C4-2B (cell line): ENCODE data around the gene TMEM139.

ENCODE experiments used
- H3K27ac ChIP-seq: fragments of 450-650 bp; 2 replicates; pipeline ENCODE4 v1.5.1; 2017
- ZFX ChIP-seq: fragments of 450-650 bp; IDR thresholded peaks from 2 replicates; pipeline ENCODE4 v1.6.1; 2017
- TF ChIP-seq, protein P1 (sequence below): fragments of 450-650 bp; conservative IDR thresholded peaks from 2 replicates; pipeline ENCODE4 v1.5.1; 2017; ENCODE audit warnings: mild to moderate bottlenecking

Gene TMEM139

DNA sequence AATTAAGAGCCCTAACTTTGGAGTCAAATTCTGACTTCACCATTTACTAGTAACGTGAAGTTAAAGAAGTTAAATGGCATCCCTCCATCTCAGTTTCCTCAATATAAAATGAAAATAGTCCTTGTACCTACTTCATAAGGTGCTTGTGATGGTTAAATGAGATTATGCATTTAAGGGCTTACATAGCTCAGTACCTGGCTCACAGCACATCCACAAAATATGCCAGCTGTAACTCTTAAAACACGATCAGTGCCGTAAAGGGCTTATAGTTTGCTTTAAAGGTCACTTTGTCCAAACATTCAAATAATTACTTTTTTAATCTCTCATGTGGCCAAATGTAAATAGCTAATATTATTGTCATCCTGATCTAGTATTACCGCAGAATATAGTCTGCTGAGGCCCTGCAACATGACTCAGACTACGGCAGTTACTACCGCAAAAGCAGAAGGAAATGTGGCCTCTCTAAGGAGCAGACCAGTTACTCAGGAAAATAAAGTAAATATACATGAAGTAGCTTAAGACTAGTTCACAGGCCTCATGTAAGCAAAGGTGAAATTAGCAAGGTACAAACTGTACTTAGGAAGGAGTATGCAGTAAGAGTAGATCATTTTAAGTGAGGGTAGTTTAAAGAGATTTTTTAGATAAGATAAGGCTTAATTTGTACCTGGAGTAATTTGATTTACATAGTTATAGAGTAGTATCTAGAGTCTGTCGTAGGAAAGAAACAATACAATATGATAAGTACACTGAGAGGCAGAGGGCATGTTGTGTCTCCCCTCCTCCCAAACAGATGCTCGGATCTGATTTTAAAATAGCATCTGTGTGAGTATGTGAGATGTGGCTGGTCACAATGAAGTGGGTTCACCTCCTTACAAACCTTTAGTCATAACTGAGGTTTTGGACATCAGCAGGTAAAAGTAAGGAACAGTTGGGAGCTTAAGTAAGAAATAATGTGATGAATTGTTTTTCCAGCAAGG lies 16.5 kb downstream of the TMEM139 start:
- peak overlapping the region; percentile 61; the same call in 1 of the 2 replicates for H3K27ac ChIP-seq
- TF ChIP-seq, protein P1, sequence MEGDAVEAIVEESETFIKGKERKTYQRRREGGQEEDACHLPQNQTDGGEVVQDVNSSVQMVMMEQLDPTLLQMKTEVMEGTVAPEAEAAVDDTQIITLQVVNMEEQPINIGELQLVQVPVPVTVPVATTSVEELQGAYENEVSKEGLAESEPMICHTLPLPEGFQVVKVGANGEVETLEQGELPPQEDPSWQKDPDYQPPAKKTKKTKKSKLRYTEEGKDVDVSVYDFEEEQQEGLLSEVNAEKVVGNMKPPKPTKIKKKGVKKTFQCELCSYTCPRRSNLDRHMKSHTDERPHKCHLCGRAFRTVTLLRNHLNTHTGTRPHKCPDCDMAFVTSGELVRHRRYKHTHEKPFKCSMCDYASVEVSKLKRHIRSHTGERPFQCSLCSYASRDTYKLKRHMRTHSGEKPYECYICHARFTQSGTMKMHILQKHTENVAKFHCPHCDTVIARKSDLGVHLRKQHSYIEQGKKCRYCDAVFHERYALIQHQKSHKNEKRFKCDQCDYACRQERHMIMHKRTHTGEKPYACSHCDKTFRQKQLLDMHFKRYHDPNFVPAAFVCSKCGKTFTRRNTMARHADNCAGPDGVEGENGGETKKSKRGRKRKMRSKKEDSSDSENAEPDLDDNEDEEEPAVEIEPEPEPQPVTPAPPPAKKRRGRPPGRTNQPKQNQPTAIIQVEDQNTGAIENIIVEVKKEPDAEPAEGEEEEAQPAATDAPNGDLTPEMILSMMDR, result no peak
- no peak for TF ChIP-seq ZFX

DNA sequence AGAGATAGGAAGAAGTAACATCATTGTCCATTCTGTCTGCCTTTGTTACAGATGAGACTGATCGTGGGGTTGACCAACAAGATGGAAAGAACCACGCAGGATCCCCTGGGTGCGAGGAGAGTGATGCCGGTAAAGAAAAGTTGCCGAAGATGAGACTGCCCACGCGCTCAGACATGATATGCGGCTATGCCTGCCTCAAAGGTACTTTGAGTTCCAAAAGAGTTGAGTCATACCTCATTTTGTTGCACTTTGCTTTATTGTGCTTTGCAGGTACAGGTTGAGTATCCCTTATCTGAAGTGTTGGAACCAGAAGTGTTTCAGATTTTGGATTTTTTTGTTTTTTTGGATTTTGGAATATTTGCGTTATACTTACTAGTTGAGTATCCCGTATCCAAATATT lies 19.0 kb downstream of the TMEM139 start:
- no peak overlapping the region for H3K27ac ChIP-seq
- TF ChIP-seq, protein P1, result no peak
- no peak for TF ChIP-seq ZFX

GRCh38 chr7:143304938-143305337 lies 20.2 kb downstream of the TMEM139 start:
- no peak overlapping the region for H3K27ac ChIP-seq
- no peak for TF ChIP-seq ZFX
- TF ChIP-seq, protein P1, result no peak

- TF ChIP-seq, protein P1, result peak; percentile 99
- no peak for TF ChIP-seq ZFX
- H3K27ac ChIP-seq, result no peak overlapping the region
Observed at GRCh38 chr7:143305423-143306070, 20.8 kb downstream of the TMEM139 start.

DNA sequence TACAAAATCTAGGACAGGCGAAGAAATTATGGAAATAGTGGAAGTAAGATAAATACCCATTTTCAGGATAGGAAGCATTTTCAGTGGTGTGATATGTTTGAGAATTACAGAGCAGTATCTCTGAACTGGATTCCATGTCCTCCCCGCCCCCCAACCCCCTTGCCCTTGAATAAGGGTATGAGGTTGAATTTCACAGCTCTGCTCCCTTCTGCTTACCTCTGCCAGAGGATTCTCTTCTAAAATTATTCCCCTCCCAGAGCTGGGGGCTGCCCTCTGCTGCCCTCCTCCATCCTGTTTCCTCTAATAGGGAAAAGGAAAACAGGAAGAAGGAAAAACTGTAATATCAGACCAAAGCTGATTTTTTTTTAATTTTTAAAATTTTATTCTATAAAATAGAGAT lies 23.9 kb downstream of the TMEM139 start:
- TF ChIP-seq, protein P1, result no peak
- no peak for TF ChIP-seq ZFX

GRCh38 chr7:143314127-143314526 lies 29.4 kb downstream of the TMEM139 start:
- TF ChIP-seq, protein P1, result no peak
- TF ChIP-seq ZFX, result no peak
- H3K27ac ChIP-seq, result no peak overlapping the region

More for the DNA sequence above, 23.9 kb downstream of the TMEM139 start:
- H3K27ac ChIP-seq, result no peak overlapping the region

- no peak within 1 kb of the TSS for H3K27ac ChIP-seq
- TF ChIP-seq ZFX, result no peak
- TF ChIP-seq, protein P1, result no peak
Observed at GRCh38 chr7:143315776-143316175, 31.0 kb downstream of the TMEM139 start, which contains the start of gene CLCN1. CLCN1 (plus strand) TSS chr7:143316111; CDS start chr7:143316213, 102 bp downstream.
